Tibial nerve (tissue), 4 donors: Measurements from ENCODE around the gene ZKSCAN4. TPM values are rescaled to one million over a fixed set of nuclear protein-coding genes. Genes with fewer than 3 reads are reported as not detected.
A peak's percentile ranks its signal among the peaks of the same experiment; 100 is the strongest.

Experiments
- DNase-seq, 2 donors: peaks; one replicate each; pipeline ENCODE4 v3.0.0-alpha.2; 2019; ENCODE audit warnings: low spot score in 2 of 2
- H3K27ac ChIP-seq, 4 donors: fragments of 200-600 bp; sonication (generic) in 3 of 4; one replicate each; pipeline ENCODE4 v1.5.1; 2017 to 2019; ENCODE audit warnings: mild to moderate bottlenecking in 1 of 4
- H3K27me3 ChIP-seq, 2 donors: fragments of 200-600 bp; sonication (generic) in 1 of 2; one replicate each; pipeline versions ENCODE4 v1.5.1 to v1.6.0; 2017 to 2019
- H3K36me3 ChIP-seq, 3 donors: fragments of 200-600 bp; sonication (generic); one replicate each; pipeline ENCODE4 v1.5.1; 2018 to 2019
- H3K4me1 ChIP-seq, 4 donors: fragments of 200-600 bp; sonication (generic) in 3 of 4; one replicate each; pipeline ENCODE4 v1.5.1; 2017 to 2019
- H3K4me3 ChIP-seq, 4 donors: fragments of 200-600 bp; sonication (generic) in 3 of 4; one replicate each; pipeline ENCODE4 v1.5.1; 2017 to 2019; ENCODE audit warnings: mild to moderate bottlenecking in 1 of 4, moderate library complexity in 1 of 4
- H3K9me3 ChIP-seq, 4 donors: fragments of 200-600 bp; sonication (generic) in 3 of 4; one replicate each; pipeline ENCODE4 v1.5.1; 2017 to 2019
- EP300 ChIP-seq, 2 donors: sonication (generic); formaldehyde crosslinking; IDR thresholded peaks; one replicate each; pipeline ENCODE4 v1.6.1; 2017; ENCODE audit warnings: antibody characterized with exemption in 2 of 2, mild to moderate bottlenecking in 1 of 2
- POLR2A ChIP-seq, 2 donors: fragments of 450-650 bp; IDR thresholded peaks; one replicate each; pipeline ENCODE4 v1.6.1; 2017; ENCODE audit warnings: antibody characterized with exemption in 2 of 2, mild to moderate bottlenecking in 2 of 2, moderate library complexity in 2 of 2
- WGBS, 2 donors: methylation state at CpG; one replicate each; pipeline ENCODE4 v1.1.5; 2018; 5-methylcytosine and 5-hydroxymethylcytosine counted together
- total RNA-seq, 4 donors: library from RNA; depleted of rRNA; stranded (reverse); fragments of >200 nt; gene quantifications; one replicate each; pipeline ENCODE4 v1.1.0, GENCODE V29; 2016
- TF ChIP-seq, protein P1 (sequence below), 5 experiments: fragments of 200-600 bp in 3 of 5; fragments of 450-650 bp in 2 of 5; sonication (generic) in 3 of 5; IDR thresholded peaks; one replicate each; pipeline ENCODE4 v1.5.1; 2016 to 2019; ENCODE audit warnings: antibody characterized with exemption in 5 of 5, mild to moderate bottlenecking in 3 of 5, moderate library complexity in 2 of 5

The ZKSCAN4 gene
- 1 to 10 TPM; 3.5 to 9.2 (median 7.3) TPM for total RNA-seq

DNA sequence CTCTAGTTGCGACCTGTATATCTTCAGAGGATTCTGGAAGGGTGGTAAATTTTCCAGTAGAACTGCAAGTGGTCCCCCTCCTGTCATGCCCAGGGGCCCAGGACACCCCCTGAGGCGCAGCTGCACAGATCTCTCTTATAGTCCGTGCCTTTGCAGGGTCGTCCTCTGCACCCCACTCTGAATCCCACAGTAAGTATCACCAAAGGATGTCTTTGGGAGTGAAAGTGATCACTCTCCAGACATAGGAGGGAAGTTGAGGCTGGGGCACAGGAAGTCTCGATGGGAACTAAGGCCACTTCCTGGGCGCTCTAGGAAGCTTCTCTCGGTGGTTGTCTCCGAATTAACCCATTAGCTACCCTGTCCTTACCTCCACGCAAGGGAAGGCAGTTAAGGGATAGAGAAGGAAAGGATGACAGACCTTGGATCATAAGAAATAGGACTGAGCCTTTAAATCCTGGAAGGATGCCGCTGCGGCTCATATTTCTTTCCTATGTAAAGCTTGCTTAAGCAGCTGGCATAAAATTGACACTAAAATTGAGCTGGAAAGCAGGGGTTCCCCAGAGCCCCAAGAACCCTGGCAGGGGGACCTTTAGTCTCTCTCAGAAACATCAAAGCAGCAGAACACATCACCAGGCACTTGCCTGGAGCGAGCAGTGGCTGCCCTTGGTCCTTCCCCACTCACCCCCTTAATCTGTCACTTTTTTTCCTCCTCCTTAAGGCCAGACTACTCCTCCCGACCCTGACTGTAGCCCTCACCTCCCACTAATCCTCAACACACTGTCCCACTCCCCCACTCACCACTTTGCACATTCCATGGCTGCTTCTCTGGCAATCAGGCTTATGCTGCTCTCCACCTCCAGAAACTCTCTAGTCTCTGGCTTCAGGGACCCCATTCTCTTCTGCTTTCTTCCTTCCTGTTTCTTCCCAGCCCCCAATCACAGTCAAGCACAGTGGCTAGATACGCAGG is at the start of gene ZKSCAN4:
ZKSCAN4 (minus strand) TSS at position 261 of the 967 bp plus-strand sequence. CDS start 289 bp downstream, outside the sequence.
- DNase-seq, result peak; percentile 25 to 79
- peaks cover 0 to 21% (median 0%) of the 10 kb centered on the region in 3 donors for H3K36me3 ChIP-seq
- TF ChIP-seq POLR2A (IDR thresholded peaks at IDR 0.05) (no peak), EP300 (IDR thresholded peaks at IDR 0.05) (peak; percentile 31 to 82)
- 6 to 7% methylated on average over 14 of the region's 14 CpGs for WGBS, 2 donors
- H3K27ac ChIP-seq, result peak within 1 kb of the TSS in 2 of 4 donors; percentile 37 to 64
- H3K27me3 ChIP-seq, result no peaks in the 10 kb centered on the region
- peak within 1 kb of the TSS; percentile 60 to 86 (median 72) for H3K4me3 ChIP-seq
- H3K4me1 ChIP-seq, result peaks cover 3 to 26% (median 11%) of the 10 kb centered on the region in 4 donors
- H3K9me3 ChIP-seq, result no peaks in the 10 kb centered on the region

DNA sequence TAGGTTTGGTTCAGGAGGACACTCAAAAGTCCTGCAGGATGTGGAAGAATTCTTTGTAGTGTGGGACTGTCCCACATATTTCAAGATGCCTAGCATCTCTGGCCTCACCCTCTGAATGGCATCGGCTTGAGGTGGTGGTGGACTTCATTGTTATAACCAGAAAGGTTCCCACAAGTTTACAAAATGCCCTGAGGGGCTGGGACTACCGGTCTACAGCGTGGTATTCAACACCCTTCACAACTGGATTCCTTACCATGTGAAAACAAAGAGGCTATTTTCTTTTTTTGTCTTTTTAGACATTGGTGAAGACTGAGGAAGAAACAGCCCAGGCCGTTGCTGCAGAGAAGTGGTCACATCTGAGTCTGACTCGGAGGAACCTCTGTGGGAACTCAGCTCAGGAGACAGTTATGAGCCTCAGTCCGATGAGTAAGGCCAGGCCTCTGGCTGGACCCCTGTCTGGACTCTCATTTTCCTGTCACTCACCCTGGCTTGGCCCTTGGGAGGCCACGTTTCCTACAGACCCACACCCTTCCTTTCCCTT is 44.5 kb upstream of the ZKSCAN4 start:
- no peaks in the 10 kb centered on the region for H3K27me3 ChIP-seq
- 58 to 62% methylated on average over 7 of the region's 7 CpGs for WGBS, 2 donors
- H3K27ac ChIP-seq, result no peak overlapping the region
- DNase-seq, result no peak
- TF ChIP-seq EP300 (IDR thresholded peaks at IDR 0.05), result no peak
- TF ChIP-seq, protein P1, sequence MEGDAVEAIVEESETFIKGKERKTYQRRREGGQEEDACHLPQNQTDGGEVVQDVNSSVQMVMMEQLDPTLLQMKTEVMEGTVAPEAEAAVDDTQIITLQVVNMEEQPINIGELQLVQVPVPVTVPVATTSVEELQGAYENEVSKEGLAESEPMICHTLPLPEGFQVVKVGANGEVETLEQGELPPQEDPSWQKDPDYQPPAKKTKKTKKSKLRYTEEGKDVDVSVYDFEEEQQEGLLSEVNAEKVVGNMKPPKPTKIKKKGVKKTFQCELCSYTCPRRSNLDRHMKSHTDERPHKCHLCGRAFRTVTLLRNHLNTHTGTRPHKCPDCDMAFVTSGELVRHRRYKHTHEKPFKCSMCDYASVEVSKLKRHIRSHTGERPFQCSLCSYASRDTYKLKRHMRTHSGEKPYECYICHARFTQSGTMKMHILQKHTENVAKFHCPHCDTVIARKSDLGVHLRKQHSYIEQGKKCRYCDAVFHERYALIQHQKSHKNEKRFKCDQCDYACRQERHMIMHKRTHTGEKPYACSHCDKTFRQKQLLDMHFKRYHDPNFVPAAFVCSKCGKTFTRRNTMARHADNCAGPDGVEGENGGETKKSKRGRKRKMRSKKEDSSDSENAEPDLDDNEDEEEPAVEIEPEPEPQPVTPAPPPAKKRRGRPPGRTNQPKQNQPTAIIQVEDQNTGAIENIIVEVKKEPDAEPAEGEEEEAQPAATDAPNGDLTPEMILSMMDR (IDR thresholded peaks at IDR 0.05), result no peak
- no peak for TF ChIP-seq POLR2A (IDR thresholded peaks at IDR 0.05)
- H3K36me3 ChIP-seq, result peaks cover 0 to 61% (median 0%) of the 10 kb centered on the region in 3 donors
- no peaks in the 10 kb centered on the region for H3K9me3 ChIP-seq
- no peak overlapping the region for H3K4me3 ChIP-seq
- H3K4me1 ChIP-seq, result no peaks in the 10 kb centered on the region

DNA sequence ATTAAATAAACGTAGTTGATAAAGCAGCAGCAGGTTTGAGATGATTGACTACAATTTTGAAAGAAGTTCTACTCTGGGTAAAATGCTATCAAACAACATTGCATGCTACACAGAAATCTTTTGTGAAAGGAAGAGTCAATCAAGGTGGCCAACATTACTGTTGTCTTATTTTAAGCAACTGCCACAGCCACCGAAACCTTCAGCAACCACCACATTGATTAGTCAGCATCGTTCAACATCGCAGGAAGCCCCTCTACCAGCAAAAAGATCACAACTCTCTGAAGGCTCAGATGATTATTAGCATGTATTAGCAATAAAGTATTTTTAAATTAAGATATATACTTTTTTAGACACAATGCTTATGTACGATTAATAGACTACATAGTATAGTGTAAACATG is 43.3 kb upstream of the ZKSCAN4 start:
- H3K27me3 ChIP-seq, result no peaks in the 10 kb centered on the region
- no peak overlapping the region for H3K4me3 ChIP-seq
- WGBS, 2 donors, result 95 to 96% methylated on average over 5 of the region's 5 CpGs
- DNase-seq, result no peak
- no peaks in the 10 kb centered on the region for H3K4me1 ChIP-seq
- TF ChIP-seq, protein P1 (IDR thresholded peaks at IDR 0.05), result no peak
- TF ChIP-seq POLR2A (IDR thresholded peaks at IDR 0.05), result no peak
- TF ChIP-seq EP300 (IDR thresholded peaks at IDR 0.05), result no peak
- H3K9me3 ChIP-seq, result no peaks in the 10 kb centered on the region
- no peak overlapping the region for H3K27ac ChIP-seq
- peaks cover 0 to 48% (median 0%) of the 10 kb centered on the region in 3 donors for H3K36me3 ChIP-seq

DNA sequence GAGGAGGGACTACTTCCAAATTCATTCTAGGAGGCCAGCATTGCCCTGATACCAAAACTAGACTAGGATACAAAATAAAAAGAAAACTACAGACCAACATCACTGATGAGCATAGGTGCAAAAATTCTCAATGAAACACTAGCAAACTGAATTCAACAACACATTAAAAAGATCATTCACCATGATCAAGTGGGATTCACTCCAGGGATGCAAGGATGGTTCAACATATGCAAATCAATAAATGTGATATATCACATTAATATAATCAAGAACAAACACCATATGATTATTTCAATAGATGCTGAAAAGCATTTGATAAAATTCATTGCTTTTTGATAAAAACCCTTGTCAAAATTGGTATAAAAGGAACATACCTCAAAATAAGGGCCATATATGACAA is 39.5 kb upstream of the ZKSCAN4 start:
- H3K27ac ChIP-seq, result no peak overlapping the region
- TF ChIP-seq EP300 (IDR thresholded peaks at IDR 0.05) (no peak), POLR2A (IDR thresholded peaks at IDR 0.05) (no peak)
- TF ChIP-seq, protein P1 (IDR thresholded peaks at IDR 0.05), result no peak
- DNase-seq, result no peak
- no peaks in the 10 kb centered on the region for H3K4me1 ChIP-seq
- no peaks in the 10 kb centered on the region for H3K9me3 ChIP-seq
- H3K36me3 ChIP-seq, result peaks cover 0 to 45% (median 4%) of the 10 kb centered on the region in 3 donors
- no peak overlapping the region for H3K4me3 ChIP-seq
- no peaks in the 10 kb centered on the region for H3K27me3 ChIP-seq

DNA sequence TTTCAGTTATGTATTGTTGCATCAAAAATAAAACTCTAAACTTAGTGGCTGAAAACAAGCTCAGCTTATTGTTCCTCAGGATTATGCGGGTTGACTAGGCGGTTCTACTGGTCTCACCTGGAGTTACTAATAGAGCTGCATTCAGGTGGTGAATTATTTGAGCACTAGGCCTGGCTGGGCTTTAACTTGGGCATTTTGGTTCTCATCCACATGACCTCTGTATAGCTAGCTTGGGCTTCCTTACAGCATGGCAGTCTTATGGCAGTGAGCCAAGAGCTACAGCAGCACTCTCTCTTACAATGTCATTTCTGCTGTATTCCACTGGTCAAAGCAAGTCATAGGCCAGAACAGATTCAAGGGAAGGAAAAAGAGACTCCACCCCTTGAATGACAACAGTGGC is 30.9 kb upstream of the ZKSCAN4 start:
- no peak for DNase-seq
- no peaks in the 10 kb centered on the region for H3K27me3 ChIP-seq
- no peak overlapping the region for H3K4me3 ChIP-seq
- peaks cover 0 to 7% (median 0%) of the 10 kb centered on the region in 4 donors for H3K9me3 ChIP-seq
- H3K36me3 ChIP-seq, result peaks cover 0 to 51% (median 4%) of the 10 kb centered on the region in 3 donors
- no peak overlapping the region for H3K27ac ChIP-seq
- TF ChIP-seq, protein P1 (IDR thresholded peaks at IDR 0.05), result no peak
- TF ChIP-seq EP300 (IDR thresholded peaks at IDR 0.05) (no peak), POLR2A (IDR thresholded peaks at IDR 0.05) (no peak)
- peaks cover 0 to 17% (median 5%) of the 10 kb centered on the region in 4 donors for H3K4me1 ChIP-seq
- WGBS, 2 donors, result 98 to 100% methylated on average over 2 of the region's 2 CpGs
